GM21825 (cell line): ENCODE data around the gene TOR2A.

Experiments used
- ATAC-seq: cut with Tn5 transposase; IDR thresholded peaks from one replicate; pipeline ENCODE4 v1.9.1; 2021; ENCODE audit warnings: mild to moderate bottlenecking, moderate library complexity; ENCODE audit not compliant: unreplicated experiment

TOR2A gene

GRCh38 chr9:127744398-127745110 is 9.5 kb upstream of the TOR2A start:
- ATAC-seq: no peak

GRCh38 chr9:127742435-127743088 is 7.5 kb upstream of the TOR2A start:
- no peak for ATAC-seq

- ATAC-seq: no peak
These were observed 6.8 kb upstream of the TOR2A start for GRCh38 chr9:127741831-127742434.

GRCh38 chr9:127739614-127740330 is 4.7 kb upstream of the TOR2A start:
- no peak for ATAC-seq

- no peak for ATAC-seq
These were observed 3.6 kb upstream of the TOR2A start for GRCh38 chr9:127738666-127739065.

GRCh38 chr9:127735530-127736185 is 564 bp upstream of the TOR2A start:
- ATAC-seq: peak; percentile 9

GRCh38 chr9:127734247-127734746 is 797 bp downstream of the TOR2A start:
- no peak for ATAC-seq

GRCh38 chr9:127733614-127734013 is 1.5 kb downstream of the TOR2A start:
- ATAC-seq: no peak

GRCh38 chr9:127732444-127732843 is 2.6 kb downstream of the TOR2A start:
- no peak for ATAC-seq

- no peak for ATAC-seq
These were observed 3.2 kb downstream of the TOR2A start for GRCh38 chr9:127731938-127732337.

- ATAC-seq: no peak
These were observed 4.2 kb downstream of the TOR2A start for GRCh38 chr9:127730799-127731410.

- no peak for ATAC-seq
These were observed 4.8 kb downstream of the TOR2A start for GRCh38 chr9:127730262-127730661.

GRCh38 chr9:127729522-127730256 is 5.4 kb downstream of the TOR2A start:
- no peak for ATAC-seq

- ATAC-seq: no peak
These were observed 6.3 kb downstream of the TOR2A start for GRCh38 chr9:127728808-127729207.

GRCh38 chr9:127726871-127727270 is 8.2 kb downstream of the TOR2A start:
- ATAC-seq: no peak

GRCh38 chr9:127724012-127724411 is 11.1 kb downstream of the TOR2A start:
- ATAC-seq: no peak

GRCh38 chr9:127723444-127723843 is 11.7 kb downstream of the TOR2A start:
- no peak for ATAC-seq

- no peak for ATAC-seq
These were observed 12.1 kb downstream of the TOR2A start for GRCh38 chr9:127723013-127723412.

GRCh38 chr9:127722055-127722745 is 12.9 kb downstream of the TOR2A start:
- no peak for ATAC-seq
